HT-29 (cell line): Measurements from ENCODE around the gene ARHGDIA. TPM values are rescaled to one million over a fixed set of nuclear protein-coding genes. Genes with fewer than 3 reads are reported as not detected.
A peak's percentile ranks its signal among the peaks of the same experiment; 100 is the strongest.

ENCODE experiments used
- DNase-seq: peaks from one replicate; pipeline ENCODE4 v3.0.0-alpha.2; 2015; ENCODE audit warnings: low spot score
- total RNA-seq: library from RNA; depleted of rRNA; stranded (reverse); fragments of >200 nt; shearing (Covaris generic); gene quantifications from 2 replicates; pipeline ENCODE4 v1.2.3, GENCODE V29; 2014; rRNA removed

The ARHGDIA gene
- total RNA-seq, 1 experiment from 2014 or later: 331 TPM

- peak; percentile 38 for DNase-seq
These were observed 45.2 kb downstream of the ARHGDIA start for GRCh38 chr17:81825841-81826466.

GRCh38 chr17:81824595-81824994 lies 46.5 kb downstream of the ARHGDIA start:
- DNase-seq: no peak

GRCh38 chr17:81823820-81824550 lies 47.2 kb downstream of the ARHGDIA start:
- DNase-seq: no peak

GRCh38 chr17:81822996-81823819 lies 47.9 kb downstream of the ARHGDIA start:
- no peak for DNase-seq

GRCh38 chr17:81822312-81822637 lies 48.9 kb downstream of the ARHGDIA start:
- no peak for DNase-seq

- peak; percentile 91 for DNase-seq
These were observed 49.4 kb downstream of the ARHGDIA start for GRCh38 chr17:81821603-81822311.

- DNase-seq: no peak
These were observed 50.0 kb downstream of the ARHGDIA start for GRCh38 chr17:81821147-81821546.

GRCh38 chr17:81819708-81820107 lies 51.4 kb downstream of the ARHGDIA start:
- DNase-seq: no peak

GRCh38 chr17:81817758-81818147 lies 53.4 kb downstream of the ARHGDIA start:
- no peak for DNase-seq

Other genes starting within 250 kb of the ARHGDIA start
- gene NPLOC4, start 234.2 kb downstream of the ARHGDIA start, total RNA-seq: 81.9 and 94.2 TPM in 2 replicates
- 0.10 and 0.29 TPM in 2 replicates for gene TSPAN10, start 234.1 kb downstream of the ARHGDIA start, total RNA-seq
- gene PDE6G, start 214.8 kb downstream of the ARHGDIA start, total RNA-seq: 0.68 TPM in 1 of 2 replicates, not detected in the other
- 97.8 and 104 TPM in 2 replicates for gene OXLD1, start 204.7 kb downstream of the ARHGDIA start, total RNA-seq
- gene CCDC137, start 204.6 kb downstream of the ARHGDIA start, total RNA-seq: 33.8 and 33.9 TPM in 2 replicates
- 36.5 and 39.7 TPM in 2 replicates for gene ARL16, start 187.5 kb downstream of the ARHGDIA start, total RNA-seq
- 177 and 183 TPM in 2 replicates for gene HGS, start 187.3 kb downstream of the ARHGDIA start, total RNA-seq
- gene MRPL12, start 168.0 kb downstream of the ARHGDIA start, total RNA-seq: 72.5 and 88.4 TPM in 2 replicates
- gene SLC25A10, start 159.1 kb downstream of the ARHGDIA start, total RNA-seq: 199 and 209 TPM in 2 replicates
- gene GCGR, start 67.2 kb downstream of the ARHGDIA start, total RNA-seq: 0.71 and 2.2 TPM in 2 replicates
- gene MCRIP1, start 38.0 kb downstream of the ARHGDIA start, total RNA-seq: 159 and 160 TPM in 2 replicates
- 2.4 and 3.0 TPM in 2 replicates for gene PPP1R27, start 36.3 kb downstream of the ARHGDIA start, total RNA-seq
- 1,172 and 1,253 TPM in 2 replicates for gene P4HB, start 10.8 kb downstream of the ARHGDIA start, total RNA-seq
- gene ALYREF, start 20.2 kb upstream of the ARHGDIA start, total RNA-seq: 482 and 502 TPM in 2 replicates
- gene ANAPC11, start 20.4 kb upstream of the ARHGDIA start, total RNA-seq: 222 and 256 TPM in 2 replicates
- gene NPB, start 30.9 kb upstream of the ARHGDIA start, total RNA-seq: 2.4 and 3.2 TPM in 2 replicates
- gene PCYT2, start 40.1 kb upstream of the ARHGDIA start, total RNA-seq: 163 and 167 TPM in 2 replicates
- gene SIRT7, start 46.8 kb upstream of the ARHGDIA start, total RNA-seq: 101 and 121 TPM in 2 replicates
- gene MAFG, start 56.4 kb upstream of the ARHGDIA start, total RNA-seq: 42.8 and 45.5 TPM in 2 replicates
- gene PYCR1, start 66.0 kb upstream of the ARHGDIA start, total RNA-seq: 255 and 273 TPM in 2 replicates
- gene MYADML2, start 75.9 kb upstream of the ARHGDIA start, total RNA-seq: not detected in 2 replicates
- 1.3 and 2.0 TPM in 2 replicates for gene NOTUM, start 89.8 kb upstream of the ARHGDIA start, total RNA-seq
- gene ASPSCR1, start 106.3 kb upstream of the ARHGDIA start, total RNA-seq: 66.6 and 85.0 TPM in 2 replicates
- gene CENPX, start 151.5 kb upstream of the ARHGDIA start, total RNA-seq: 297 and 339 TPM in 2 replicates
- gene LRRC45, start 152.0 kb upstream of the ARHGDIA start, total RNA-seq: 83.2 and 88.4 TPM in 2 replicates
- 68.7 and 71.3 TPM in 2 replicates for gene RAC3, start 160.3 kb upstream of the ARHGDIA start, total RNA-seq
- 167 and 221 TPM in 2 replicates for gene DCXR, start 166.4 kb upstream of the ARHGDIA start, total RNA-seq
- gene RFNG, start 180.5 kb upstream of the ARHGDIA start, total RNA-seq: 49.5 and 52.6 TPM in 2 replicates
- 281 and 295 TPM in 2 replicates for gene GPS1, start 180.6 kb upstream of the ARHGDIA start, total RNA-seq
- 320 and 339 TPM in 2 replicates for gene DUS1L, start 194.5 kb upstream of the ARHGDIA start, total RNA-seq
- gene FASN, start 226.9 kb upstream of the ARHGDIA start, total RNA-seq: 477 and 592 TPM in 2 replicates